Globus pallidus (tissue), 1 donor: ENCODE data around the gene GNL3.

Experiments
- DNase-seq: peaks from one replicate; pipeline ENCODE4 v3.0.0-alpha.2; 2015; ENCODE audit warnings: low spot score

Gene GNL3

DNA sequence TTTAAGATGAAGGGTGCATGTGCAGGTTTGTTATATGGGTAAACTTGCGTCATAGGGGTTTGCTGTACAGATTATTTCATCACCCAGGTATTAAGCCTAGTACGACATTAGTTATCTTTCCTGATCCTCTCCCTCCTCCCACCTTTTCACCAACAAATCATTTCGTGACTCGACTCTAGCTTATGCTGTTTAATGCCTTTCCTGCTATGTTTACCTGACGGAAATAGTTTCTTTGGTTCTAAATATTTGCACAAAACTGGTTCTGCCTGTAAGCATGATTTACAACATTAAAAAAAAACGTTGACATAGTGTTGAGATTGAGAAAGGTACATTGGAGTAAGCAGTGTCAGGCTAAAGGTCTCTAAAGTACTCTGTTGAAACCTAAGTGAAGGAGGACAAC, 2.4 kb downstream of the GNL3 start:
- no peak for DNase-seq

DNA sequence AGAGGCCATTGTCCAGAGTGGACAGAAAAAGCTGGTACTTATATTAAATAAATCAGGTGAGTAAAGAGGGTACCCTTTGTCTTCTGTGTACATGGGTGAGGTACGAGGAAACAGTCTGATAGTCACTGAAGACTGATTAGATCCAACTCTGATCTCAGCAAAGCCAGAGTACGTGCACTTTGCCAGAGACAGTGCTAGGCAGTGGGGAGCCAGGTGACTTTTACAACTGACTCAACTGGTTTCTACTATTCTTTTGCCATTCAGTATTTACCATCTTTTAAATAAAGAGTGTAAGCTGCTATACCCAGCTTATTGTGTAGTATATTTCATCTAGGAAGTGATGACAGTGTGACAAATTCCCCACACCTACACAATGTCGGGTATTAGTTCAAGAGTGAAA, 3.3 kb downstream of the GNL3 start:
- DNase-seq, result no peak

DNA sequence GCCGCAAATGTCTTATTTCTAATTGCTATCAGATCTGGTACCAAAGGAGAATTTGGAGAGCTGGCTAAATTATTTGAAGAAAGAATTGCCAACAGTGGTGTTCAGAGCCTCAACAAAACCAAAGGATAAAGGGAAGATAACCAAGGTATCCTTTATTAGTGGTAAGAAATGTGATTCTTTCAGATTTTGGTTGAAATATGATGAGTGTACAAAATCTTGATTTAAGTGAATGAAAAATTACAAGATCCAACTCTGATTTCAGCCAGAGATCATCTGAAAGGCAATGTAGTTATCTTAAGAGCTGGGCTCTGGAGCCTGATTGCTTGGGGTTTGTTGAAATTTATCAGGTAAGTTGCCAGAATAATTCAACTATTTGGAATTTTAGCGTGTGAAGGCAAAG, 4.7 kb downstream of the GNL3 start:
- no peak for DNase-seq

DNA sequence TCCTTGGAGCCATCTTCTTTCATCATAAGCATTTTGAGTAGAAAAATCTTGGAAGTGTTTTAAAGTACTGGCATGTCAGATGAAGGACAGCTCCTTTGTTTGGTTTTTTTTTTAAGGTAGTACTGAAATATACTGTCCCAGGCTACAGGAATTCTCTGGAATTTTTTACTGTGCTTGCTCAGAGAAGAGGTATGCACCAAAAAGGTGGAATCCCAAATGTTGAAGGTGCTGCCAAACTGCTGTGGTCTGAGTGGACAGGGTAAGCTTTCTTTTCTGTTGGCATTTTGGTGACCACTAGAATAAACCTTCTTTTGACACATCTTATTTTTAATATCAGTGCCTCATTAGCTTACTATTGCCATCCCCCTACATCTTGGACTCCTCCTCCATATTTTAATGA, 7.2 kb downstream of the GNL3 start:
- no peak for DNase-seq

DNA sequence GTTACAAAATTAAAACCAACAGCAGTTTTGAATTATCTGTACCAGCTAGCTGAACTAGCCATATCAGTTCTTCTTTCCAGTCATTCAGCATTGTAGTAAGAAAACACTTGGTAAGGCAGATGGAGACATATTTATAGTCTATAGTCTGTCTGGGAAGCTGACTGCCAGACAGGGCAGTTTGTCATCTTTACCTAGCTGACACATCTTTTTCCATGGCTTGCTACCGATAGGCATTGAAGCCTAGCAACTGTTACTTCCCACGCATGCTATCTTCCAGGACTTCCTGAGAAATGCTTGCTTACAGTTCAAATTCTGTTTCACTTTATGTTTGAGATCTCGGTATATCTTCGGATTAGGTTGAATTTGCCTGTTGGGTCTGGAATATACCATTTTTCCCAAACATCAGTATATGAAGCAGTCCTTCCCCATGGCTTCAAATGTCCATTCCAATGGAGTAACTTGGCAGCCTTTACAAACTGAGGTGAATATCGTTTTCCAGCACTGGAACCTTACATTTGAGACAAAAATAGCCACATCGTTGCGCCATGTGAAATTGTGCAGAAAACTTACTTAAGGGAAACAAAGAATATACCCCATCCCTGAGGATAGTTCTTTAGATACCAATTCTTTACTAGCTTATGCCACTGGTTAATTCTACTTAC, 8.8 kb downstream of the GNL3 start:
- DNase-seq, result no peak

DNA sequence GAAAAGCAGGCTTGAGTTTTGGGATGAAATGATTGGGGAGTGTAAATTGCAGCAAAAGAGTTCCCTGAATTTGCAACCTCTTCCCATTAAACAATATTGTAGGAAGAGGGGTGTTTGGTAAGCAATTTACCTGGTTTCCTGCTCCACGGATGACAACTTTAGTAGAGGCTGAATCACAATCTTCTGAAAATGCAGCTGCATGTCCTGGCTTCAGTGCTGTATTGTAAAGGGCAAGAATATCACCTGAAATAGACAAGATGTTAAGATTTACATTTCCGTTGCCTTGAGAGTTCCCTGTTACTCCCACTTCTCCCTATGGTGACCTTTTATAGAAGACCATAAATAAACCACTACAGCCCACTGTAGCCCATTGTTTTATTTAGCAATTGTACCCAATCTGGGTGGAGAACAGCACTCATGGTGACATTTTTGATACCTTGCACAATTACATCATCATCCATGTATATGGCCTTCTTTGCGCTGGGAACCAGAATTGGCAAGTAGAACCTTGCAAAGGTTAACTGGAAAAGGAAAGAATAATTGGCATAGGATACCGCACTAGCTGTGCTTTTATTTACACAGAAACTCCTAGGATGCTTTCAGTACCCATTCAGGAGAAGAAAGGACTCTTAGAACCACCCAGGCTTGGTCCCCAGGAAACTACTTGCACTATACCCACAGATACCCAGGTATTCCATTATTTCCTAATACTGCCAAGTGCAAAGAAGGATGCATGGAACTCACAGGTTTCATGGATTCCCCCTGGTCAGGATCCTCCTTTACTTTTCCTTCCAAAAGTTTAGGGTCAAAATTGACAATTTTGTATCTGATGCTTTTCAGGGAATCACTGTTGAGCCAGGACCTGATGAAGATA, 10.2 kb downstream of the GNL3 start:
- no peak for DNase-seq

DNA sequence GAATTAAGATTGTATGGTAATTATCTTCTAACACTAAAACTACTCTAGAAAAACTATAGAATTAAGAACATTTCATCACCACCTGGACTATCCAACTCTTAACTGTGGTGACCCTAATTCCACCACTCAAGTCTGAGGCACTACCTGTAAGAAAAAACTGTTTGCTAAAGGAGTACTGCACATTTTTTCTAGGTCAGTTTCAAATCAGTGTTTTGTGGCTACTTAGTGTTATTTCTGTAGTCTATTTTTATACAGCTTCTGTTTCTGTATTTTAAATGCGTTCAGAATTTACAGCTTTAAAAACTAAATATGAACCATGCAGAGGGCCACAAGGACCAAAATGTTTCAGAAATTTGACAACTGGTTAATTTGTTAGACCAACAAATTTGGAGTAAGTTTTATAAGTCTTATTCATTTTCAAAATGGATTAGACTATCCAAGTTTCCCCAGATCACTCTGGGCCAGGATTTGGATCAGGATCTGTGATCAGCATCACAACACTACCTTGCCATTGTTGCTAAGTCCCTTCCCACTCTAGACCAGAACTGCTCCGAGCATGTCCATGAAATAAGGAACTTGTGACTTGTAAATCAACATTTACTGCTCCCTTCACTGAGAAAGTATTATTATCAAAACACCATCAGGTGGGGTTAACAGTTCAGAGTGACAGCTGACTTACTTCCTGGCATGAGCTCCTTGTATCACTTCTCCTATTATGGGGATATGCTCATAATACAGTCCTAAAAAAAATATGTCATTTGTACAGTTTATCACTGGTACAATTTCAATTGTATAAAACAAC, 11.2 kb downstream of the GNL3 start:
- no peak for DNase-seq

DNA sequence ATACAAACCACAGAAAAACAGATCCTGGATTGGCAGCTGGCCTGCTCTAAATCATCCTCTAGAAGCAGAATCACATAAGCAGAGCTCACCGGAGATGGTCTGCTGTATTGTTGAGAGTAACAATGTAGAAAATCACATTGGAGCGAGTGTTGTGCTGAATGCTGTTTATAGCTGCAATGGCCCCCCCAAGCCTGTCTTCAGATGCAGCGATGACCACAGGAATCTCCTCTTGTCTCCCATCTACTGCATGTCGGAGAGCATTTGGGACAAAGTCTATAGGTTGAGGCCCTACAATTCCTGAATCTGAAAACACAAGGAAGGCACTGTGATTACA, 11.8 kb downstream of the GNL3 start:
- no peak for DNase-seq

DNA sequence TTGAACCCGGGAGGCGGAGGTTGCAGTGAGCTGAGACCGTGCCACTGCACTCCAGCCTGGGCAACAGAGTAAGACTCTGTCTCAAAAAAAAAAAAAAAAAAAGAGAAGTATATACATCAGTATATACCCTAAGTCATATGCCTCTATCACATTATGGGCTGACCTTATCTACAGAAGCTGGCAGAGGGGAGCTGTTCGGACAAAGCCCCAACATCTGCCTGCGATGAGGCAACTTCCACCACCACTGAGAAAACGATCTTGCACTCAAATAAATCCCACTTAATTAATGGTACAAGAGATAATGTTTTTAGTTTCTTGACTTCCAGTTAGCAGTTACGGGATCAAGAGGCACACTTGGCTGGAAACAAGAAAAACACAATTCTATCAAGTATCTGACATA, 17.5 kb downstream of the GNL3 start:
- no peak for DNase-seq

DNA sequence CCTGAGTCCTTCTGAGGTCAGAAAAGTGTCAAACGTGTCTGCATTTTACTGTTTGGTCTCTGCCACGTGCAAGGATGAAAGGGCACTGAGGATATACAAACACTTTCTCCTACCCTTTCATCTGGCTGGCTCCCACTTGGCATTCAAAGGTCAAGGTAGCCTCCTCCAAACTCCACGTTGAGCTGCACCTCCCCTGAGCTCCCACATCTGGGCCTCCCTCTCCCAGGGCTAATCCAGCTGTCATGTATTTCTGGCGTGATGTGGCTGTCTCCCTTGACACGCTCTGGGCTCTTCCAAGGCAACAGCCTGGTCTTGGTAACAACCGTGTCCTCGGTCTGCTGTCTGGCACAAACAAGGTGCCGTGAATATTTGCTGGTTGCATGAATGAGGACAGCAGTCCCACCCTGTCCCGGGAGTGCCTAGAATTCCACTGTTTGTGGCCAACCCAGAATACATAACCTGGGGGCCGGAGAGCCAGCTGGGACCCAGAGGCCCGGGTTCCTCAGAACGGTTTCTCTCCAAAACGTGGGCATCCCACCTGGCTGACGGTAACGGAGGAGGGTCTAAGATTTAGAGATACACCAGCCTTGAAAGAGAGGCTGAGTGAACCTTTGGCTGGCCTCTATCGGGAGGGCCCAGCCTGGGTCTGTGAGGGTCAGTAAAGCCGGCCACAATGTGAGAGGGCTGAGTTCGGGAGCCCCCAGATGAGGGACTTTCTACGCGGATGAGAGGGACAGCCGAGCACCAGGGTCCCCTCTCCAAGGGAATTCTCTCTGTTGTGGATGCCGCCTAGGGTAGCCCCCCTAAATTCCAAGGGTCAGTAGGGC, 19.0 kb downstream of the GNL3 start:
- no peak for DNase-seq

DNA sequence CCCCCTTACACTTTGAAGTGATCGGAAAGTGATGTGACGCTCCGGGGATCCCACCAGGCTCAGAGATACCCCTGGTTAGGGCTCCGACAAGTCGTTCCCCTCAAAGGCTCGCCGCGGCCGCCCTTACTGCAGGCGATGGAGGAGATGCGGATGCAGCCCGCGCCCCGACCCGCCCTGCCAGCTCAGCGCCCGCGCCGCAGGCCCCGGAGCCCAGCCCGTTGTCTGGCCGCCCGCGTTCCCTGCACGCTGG, 19.5 kb downstream of the GNL3 start:
- no peak for DNase-seq

DNA sequence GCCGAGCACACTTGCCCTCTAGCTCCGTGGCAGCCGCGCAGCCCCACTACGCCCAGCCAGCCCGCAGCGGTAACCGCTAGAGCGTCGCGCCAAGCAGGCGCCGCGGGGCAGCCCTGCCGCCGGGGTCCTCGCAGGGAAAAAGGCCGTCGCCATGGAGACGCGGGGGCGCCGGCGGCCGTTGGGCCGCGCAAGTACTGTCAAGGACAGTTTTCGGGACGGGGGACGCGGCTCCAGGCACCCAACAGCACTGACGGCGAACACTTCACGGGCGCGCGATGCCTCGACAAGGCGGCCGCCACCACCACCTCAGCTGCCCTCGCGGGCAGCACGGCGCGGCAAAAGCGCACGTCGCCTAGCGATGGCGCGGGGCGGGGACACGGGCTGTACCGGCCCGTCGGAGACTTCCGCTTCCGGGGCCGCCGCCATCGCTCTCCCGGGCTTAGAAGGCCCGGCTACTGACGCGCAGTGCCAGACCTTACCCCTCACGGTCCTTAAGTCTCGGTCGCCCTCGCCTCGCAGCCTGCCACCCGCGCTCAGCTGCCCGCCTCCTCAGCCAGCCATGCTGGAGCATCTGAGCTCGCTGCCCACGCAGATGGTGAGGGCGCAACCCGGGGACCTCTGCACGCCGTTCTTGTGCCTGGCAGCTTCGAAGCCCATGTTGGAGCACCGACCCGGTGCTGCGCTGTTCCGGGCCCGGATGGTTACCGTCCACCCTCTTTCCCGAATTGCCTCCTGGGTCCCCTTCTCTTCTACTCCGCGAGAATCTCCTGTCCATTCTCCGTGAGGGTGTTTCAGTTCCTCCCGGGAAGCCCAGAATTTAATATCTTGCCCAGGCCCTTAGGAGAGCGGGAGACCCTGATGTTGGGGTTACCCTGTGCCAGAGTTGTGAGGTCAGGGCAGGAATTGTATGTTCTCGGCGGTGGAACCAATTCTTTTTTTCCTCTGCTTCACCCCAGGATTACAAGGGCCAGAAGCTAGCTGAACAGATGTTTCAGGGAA, 20.2 kb downstream of the GNL3 start, which contains the start of the genes GLT8D1 and SPCS1:
TSS of gene GLT8D1 (minus strand) at position 104 of the 999 bp plus-strand sequence. CDS start 5,331 bp downstream, outside the sequence.
TSS of gene SPCS1 (plus strand) at position 419 of the 999 bp plus-strand sequence. CDS start at position 560, 141 bp downstream.
- DNase-seq, result peak; percentile 90

DNA sequence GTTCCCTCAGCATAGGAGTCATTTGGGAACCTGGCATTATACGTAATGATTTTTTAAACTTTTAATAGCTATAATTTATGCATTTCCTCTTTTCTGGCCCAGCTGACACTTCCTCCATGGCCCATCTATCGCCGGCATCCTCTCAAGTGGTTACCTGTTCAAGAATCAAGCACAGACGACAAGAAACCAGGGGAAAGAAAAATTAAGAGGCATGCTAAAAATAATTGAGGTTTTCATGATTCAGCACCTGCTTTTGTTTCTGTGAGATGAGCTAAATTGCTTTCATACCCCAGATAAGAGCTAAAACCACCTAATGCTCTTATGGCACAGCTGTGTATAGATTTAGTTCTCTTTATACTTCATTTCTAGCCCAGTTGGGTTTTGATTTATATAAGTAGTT, 21.8 kb downstream of the GNL3 start:
- DNase-seq, result no peak

DNA sequence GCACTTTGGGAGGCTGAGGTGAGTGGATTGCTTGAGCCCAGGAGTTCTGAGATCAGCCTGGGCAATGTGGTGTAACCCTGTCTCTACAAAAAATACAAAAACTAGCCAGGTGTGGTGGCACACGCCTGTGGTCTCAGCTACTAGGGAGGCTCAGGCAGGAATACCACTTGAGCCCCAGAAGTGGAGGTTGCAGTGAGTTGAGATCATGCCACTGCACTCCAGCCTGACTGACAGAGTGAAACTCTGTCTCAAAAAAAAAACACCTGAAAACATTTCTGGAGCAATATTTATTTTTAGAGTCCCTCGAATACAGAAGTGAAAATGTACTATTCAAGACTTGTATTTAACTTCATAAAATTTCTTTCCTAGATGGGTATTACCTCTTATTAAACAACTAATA, 24.7 kb downstream of the GNL3 start:
- DNase-seq, result no peak

DNA sequence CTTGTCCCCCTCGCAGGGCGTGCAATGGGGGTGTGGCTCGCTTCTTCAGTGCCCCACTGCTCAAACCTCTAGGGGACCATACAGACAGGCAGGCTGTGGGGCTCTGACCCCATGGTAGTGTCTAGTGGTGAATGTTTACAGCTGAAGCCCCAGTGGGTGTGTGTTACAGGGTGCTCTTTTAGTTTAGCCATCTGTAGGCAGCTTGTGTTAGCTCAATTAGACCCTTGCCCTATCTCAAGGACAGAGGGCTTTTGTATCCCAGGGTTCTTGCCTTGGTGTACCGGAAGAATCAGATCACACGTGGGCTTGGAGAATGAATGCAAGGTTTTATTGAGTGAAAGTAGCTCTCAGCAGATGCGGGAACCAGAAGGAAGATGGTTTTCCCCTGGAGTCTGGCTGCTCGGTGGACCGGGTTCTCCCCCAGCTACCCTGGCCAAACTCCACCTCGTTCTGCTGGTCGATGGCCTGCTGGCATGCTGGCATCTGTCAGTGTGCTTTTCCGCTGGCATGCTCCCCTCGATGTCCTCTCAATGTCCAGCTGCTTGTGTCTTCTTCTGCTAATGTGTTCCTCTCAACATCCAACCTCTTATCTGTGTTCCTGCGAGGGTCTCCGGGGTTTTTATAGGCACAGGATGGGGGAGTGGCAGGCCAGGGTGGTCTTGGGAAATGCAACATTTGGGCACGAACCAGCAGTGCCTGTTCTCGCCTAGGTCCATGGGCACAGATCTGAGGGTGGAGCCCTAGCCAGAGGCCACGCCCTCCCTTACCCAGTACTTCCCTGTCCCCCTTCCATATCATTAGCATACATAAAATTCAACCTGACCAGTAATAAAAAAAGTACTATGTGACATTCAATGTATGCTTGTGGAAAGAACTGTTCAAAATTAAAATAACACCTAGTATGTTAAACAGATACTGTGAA, 26.7 kb downstream of the GNL3 start:
- DNase-seq, result no peak

DNA sequence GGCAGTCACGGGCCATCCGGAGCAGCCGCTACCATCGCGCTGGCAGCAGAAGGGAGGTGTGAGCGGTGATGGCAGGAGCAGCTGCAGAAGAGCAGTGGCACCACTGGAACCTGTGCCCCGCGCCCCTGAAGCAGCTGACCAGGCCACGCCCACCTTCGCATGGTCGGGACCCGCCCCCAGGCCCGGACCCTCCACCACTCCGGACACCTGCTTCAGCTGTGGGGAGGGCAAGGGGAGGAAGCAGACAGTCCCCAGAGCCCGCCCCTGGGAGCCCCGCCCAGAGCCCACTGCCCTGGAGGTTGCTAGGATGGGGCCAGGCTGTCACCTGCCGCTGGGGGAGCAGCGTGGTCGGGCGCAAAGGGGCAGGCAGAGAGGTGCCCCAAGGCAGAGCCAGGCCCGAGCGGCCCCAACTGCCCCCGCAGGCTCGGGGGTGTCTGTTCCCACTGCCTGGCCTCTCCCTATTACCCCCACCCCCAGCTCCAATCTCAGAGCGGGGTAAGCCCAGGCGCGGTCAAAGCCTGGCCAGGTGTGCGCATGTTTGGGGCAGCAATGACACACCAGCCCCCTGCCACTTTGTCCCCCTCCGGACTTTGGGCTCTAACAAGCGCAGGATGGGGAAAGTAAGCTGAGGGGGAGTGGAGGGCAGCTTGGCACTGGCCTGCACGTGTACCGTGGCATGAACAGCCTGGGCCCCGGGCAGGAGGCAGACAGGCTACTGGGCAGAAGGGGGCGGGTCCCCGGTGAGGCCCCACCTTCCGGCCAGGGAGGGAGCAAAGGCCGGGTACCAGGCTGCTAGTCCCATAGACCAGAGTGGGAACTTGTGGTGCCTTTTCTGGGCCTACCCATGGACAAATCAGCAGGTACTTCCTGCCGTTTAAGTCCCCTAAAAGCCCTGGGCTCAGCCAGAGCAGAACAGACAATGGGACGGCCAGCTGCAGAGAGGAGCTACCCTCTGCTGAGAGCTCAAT, 28.8 kb downstream of the GNL3 start:
- DNase-seq, result no peak

DNA sequence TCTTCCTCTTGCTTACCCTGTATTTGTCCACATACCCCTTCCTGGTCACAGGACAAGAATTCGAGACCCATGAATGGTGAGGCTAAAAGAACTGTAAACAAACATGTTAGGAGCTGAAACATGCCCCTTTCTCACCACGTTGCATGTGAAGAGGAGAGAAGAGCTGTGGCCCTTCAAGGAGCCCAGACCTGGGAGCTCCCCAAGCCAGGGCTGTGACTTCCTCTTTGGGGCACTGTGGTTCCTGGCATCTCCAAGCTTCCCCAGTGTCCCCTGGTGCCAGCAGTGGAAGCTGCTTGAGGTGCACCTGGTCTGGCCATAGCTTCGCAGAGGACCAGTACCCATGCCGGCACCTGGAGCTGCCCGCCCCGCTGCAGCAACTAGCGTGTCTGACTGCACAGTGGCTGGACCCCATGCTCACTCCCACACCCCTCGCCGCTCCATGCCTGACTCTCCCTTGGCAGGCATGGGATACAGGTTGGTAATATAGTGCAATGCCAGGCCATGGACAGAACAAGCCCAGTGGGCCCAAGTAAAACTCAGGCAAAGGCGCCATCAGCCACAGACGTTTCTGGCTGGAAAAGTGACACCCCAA, 30.0 kb downstream of the GNL3 start:
- no peak for DNase-seq

DNA sequence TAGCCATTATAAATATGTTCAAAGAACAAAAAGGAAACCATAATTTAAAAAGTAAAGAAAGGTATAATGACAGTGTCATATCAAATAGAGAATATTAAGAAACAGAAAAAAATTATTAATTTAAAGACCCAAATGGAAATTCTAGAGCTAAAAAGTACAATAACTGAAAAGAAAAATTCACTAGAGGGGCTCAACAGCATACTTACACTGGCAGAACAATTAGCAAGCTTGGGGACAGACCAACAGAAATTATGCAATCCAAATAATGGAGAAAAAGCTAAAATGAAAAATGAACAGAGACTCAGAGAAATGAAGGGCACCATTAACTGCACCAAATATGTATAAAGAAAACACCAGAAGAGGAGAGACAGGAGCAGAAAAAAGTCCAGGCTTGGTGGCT, 33.8 kb downstream of the GNL3 start:
- DNase-seq, result no peak
